K562 (cell line): Measurements from ENCODE around the gene STX18. TPM values are rescaled to one million over a fixed set of nuclear protein-coding genes. Genes with fewer than 3 reads are reported as not detected.

Experiments
- ATAC-seq: fragments of 200-7000 bp; cut with Tn5 transposase; 3 replicates; pipeline ENCODE4 v1.9.1; 2020; ENCODE audit warnings: moderate library complexity
- BruUV-seq: library from RNA; stranded (reverse); fragments of 400-500 nt; replicated peaks from 2 replicates; lab custom pipeline; 2021; lab: Mats Ljungman, UMichigan
- CTCF ChIA-PET: fragments of 300-600 bp; formaldehyde crosslinking; extraction: SDS; loops from one replicate; lab custom pipeline; 2021; ENCODE audit warnings: low intra/inter-chr PET ratio; lab: Yijun Ruan, JAX
- POLR2A ChIA-PET: fragments of 300-600, 350-650 bp; sonication (Branson Sonifier 250); formaldehyde crosslinking; extraction: SDS; loops from one replicate; lab custom pipeline; 2021; ENCODE audit warnings: antibody characterized with exemption, inconsistent platforms; lab: Yijun Ruan, JAX
- DNase-seq, 4 experiments: peaks; one replicate each; pipeline versions ENCODE4 v3.0.0 to v3.0.0-alpha.2; 2011 to 2018; ENCODE audit warnings: low spot score in 3 of 4, mixed read lengths in 3 of 4; ENCODE audit errors: extremely low read depth in 1 of 4
- FAIRE-seq: peaks from 2 replicates; lab custom pipeline; 2011; peaks lifted over from hg19 to GRCh38; lab: Jason Lieb, UNC
- H2AFZ ChIP-seq: 2 replicates; pipeline ENCODE4 v1.6.0; 2011; ENCODE audit warnings: low read depth, low read length, control low read depth, inconsistent platforms
- H3K27ac ChIP-seq: fragments of 200-600 bp; 3 replicates; pipeline ENCODE4 v1.8.0; 2011; ENCODE audit warnings: low read depth, mild to moderate bottlenecking, control low read depth, inconsistent platforms, low read length, moderate library complexity, mixed read lengths; ENCODE audit errors: extremely low read depth
- H3K27me3 ChIP-seq, 2 experiments: fragments of 300-600 bp in 1 of 2; 2 replicates in 1 of 2; 3 replicates in 1 of 2; pipeline versions ENCODE4 v1.6.0 to v1.8.0; 2011; ENCODE audit warnings: inconsistent platforms in 2 of 2, low read length in 2 of 2, mild to moderate bottlenecking in 1 of 2, mixed read lengths in 1 of 2, moderate library complexity in 1 of 2; ENCODE audit not compliant: control insufficient read depth in 2 of 2, insufficient read depth in 2 of 2
- H3K36me3 ChIP-seq: fragments of 300-600 bp; 3 replicates; pipeline ENCODE4 v1.8.0; 2011; ENCODE audit warnings: mild to moderate bottlenecking, low read length, inconsistent platforms; ENCODE audit not compliant: control insufficient read depth, insufficient read depth
- H3K4me1 ChIP-seq, 2 experiments: fragments of 200-600 bp in 1 of 2; replicated peaks in 1 of 2; 2 replicates in 1 of 2; 3 replicates in 1 of 2; pipeline versions ENCODE4 v1.5.1 to v1.8.0; 2011; ENCODE audit warnings: inconsistent platforms in 2 of 2, low read length in 2 of 2, mild to moderate bottlenecking in 1 of 2, mixed read lengths in 1 of 2, moderate library complexity in 1 of 2; ENCODE audit not compliant: control insufficient read depth in 2 of 2, insufficient read depth in 2 of 2
- H3K4me2 ChIP-seq: 2 replicates; pipeline ENCODE4 v1.6.1; 2011; ENCODE audit warnings: low read length, control low read depth, inconsistent platforms, mixed read lengths; ENCODE audit not compliant: insufficient read depth
- H3K4me3 ChIP-seq: fragments of 200-600 bp; sonication (generic), shearing (Covaris generic); 2 replicates; pipeline ENCODE4 v1.5.1; 2016; ENCODE audit warnings: control low read depth, inconsistent platforms
- H3K79me2 ChIP-seq: fragments of 200-600 bp; 3 replicates; pipeline ENCODE4 v1.8.0; 2011; ENCODE audit warnings: low read length, inconsistent platforms; ENCODE audit not compliant: control insufficient read depth, insufficient read depth
- H3K9ac ChIP-seq, 2 experiments: 2 replicates each; pipeline versions ENCODE4 v1.6.0 to v1.6.1; 2011; ENCODE audit warnings: low read depth in 2 of 2, low read length in 2 of 2, control low read depth in 1 of 2, inconsistent platforms in 1 of 2, mild to moderate bottlenecking in 1 of 2, mixed read lengths in 1 of 2; ENCODE audit not compliant: insufficient read depth in 1 of 2
- H3K9me1 ChIP-seq: one replicate; pipeline ENCODE4 v1.6.0; 2011; ENCODE audit warnings: inconsistent platforms, mild to moderate bottlenecking, low read length, moderate library complexity; ENCODE audit not compliant: control insufficient read depth, insufficient read depth
- H3K9me3 ChIP-seq: replicated peaks from 2 replicates; pipeline ENCODE4 v1.5.1; 2011; ENCODE audit warnings: low read depth, low read length, inconsistent platforms; ENCODE audit not compliant: control insufficient read depth, insufficient read depth
- H4K20me1 ChIP-seq: replicated peaks from 2 replicates; pipeline ENCODE4 v1.6.1; 2011; ENCODE audit warnings: low read length, inconsistent platforms, mixed read lengths; ENCODE audit not compliant: control insufficient read depth, insufficient read depth
- GABPA ChIP-seq: fragments of 200-800 bp; sonication (Bioruptor generic); conservative IDR thresholded peaks from 2 replicates; pipeline ENCODE4 v1.6.1; 2016; ENCODE audit warnings: low read depth, missing genetic modification characterization, missing compliant biosample characterization
- HMG20B ChIP-seq: fragments of 250-450 bp; sonication (Bioruptor Pico); IDR thresholded peaks from 2 replicates; pipeline ENCODE4 v1.5.0; 2021; ENCODE audit warnings: mild to moderate bottlenecking
- HNRNPK ChIP-seq: fragments of 200-400 bp; formaldehyde crosslinking; IDR thresholded peaks from one replicate; pipeline ENCODE4 v1.6.1; 2018; ENCODE audit warnings: mild to moderate bottlenecking, low read depth, low read length; ENCODE audit not compliant: poor library complexity, severe bottlenecking
- HNRNPLL ChIP-seq: fragments of 200-400 bp; formaldehyde crosslinking; IDR thresholded peaks from 2 replicates; pipeline ENCODE4 v1.6.1; 2017; ENCODE audit warnings: low read length, low read depth, mild to moderate bottlenecking; ENCODE audit not compliant: poor library complexity, severe bottlenecking
- NFE2L1 ChIP-seq: fragments of 450-650 bp; IDR thresholded peaks from 2 replicates; pipeline ENCODE4 v1.6.1; 2016; ENCODE audit warnings: missing genetic modification characterization, low read depth, mild to moderate bottlenecking, missing compliant biosample characterization, moderate library complexity, borderline replicate concordance
- PML ChIP-seq: IDR thresholded peaks from 2 replicates; pipeline ENCODE4 v1.6.1; 2012; ENCODE audit warnings: low read length, inconsistent platforms
- POU5F1 ChIP-seq: fragments of 150-350 bp; IDR thresholded peaks from 2 replicates; pipeline ENCODE4 v1.6.1; 2014; ENCODE audit warnings: borderline replicate concordance, low read length, low read depth, mild to moderate bottlenecking; ENCODE audit not compliant: partially characterized antibody
- SRSF3 ChIP-seq: fragments of 200-400 bp; formaldehyde crosslinking; IDR thresholded peaks from 2 replicates; pipeline ENCODE4 v1.6.1; 2016; ENCODE audit warnings: mild to moderate bottlenecking, low read length, moderate library complexity; ENCODE audit not compliant: insufficient read depth
- U2AF2 ChIP-seq: fragments of 200-400 bp; formaldehyde crosslinking; optimal IDR thresholded peaks from 2 replicates; pipeline ENCODE3; 2017; ENCODE audit warnings: low read depth, mild to moderate bottlenecking, low read length
- ZKSCAN1 ChIP-seq: fragments of 150-350 bp; IDR thresholded peaks from 2 replicates; pipeline ENCODE4 v1.6.1; 2016; ENCODE audit warnings: low read depth, low read length
- ZNF785 ChIP-seq: fragments of 250-450 bp; sonication (Bioruptor Pico); IDR thresholded peaks from 2 replicates; pipeline ENCODE4 v1.4.0; 2020; ENCODE audit warnings: mild to moderate bottlenecking
- WGBS: fragments of 100-300 bp; shearing (Covaris generic); methylation state at CpG from one replicate; pipeline ENCODE4 v1.1.6; 2016; ENCODE audit warnings: low coverage, mixed read lengths; ENCODE audit not compliant: insufficient coverage; ENCODE audit errors: missing lambda C conversion rate; 5-methylcytosine and 5-hydroxymethylcytosine counted together
- in situ Hi-C: fragments of 300-500 bp; cut with MboI; formaldehyde crosslinking; loops from 4 replicates; pipeline ENCODE4 v1.15.0; 2018; ENCODE audit warnings: inconsistent platforms, mixed read lengths
- intact Hi-C: fragments of 100-400 bp; cut with micrococcal nuclease; formaldehyde crosslinking; loops from 2 replicates; pipeline ENCODE4 v1.14.2; 2022
- polyA plus RNA-seq, 8 experiments: library from polyadenylated mRNA; depleted of rRNA in 4 of 8; stranded (reverse) in 5 of 8; unstranded in 3 of 8; fragments of >200 nt; fragmentation: Nextera tagmentation in 2 of 8; fragmentation: Illumina TruSeq in 1 of 8; extraction: Ambion mirVana in 2 of 8; extraction: Trizol in 1 of 8; gene quantifications; 2 replicates each; pipeline versions ENCODE4 v1.2.1 to v1.2.3, GENCODE V29; 2011 to 2014; ENCODE audit warnings: inconsistent platforms in 1 of 8, missing spikeins in 1 of 8
- total RNA-seq, 7 experiments: library from RNA; depleted of rRNA in 6 of 7; stranded (reverse); fragments of >200 nt in 6 of 7; fragmentation: Illumina TruSeq in 2 of 7; extraction: Trizol in 2 of 7; gene quantifications; 2 replicates each; pipeline versions ENCODE4 v1.2.1 to v1.2.3, GENCODE V29; 2011 to 2021; ENCODE audit warnings: low replicate concordance in 1 of 7

Gene STX18
- total and polyA plus RNA-seq, 9 of the 15 experiments (the other 6 are each of a cell fraction or from before 2014, with no cell fraction given), result 6.2 to 41.7 (median 22.7) TPM

- TF ChIP-seq ZNF785 (CRISPR knock-in tag), result no peak
- TF ChIP-seq HNRNPLL, result no peak
- TF ChIP-seq ZKSCAN1, result no peak
- TF ChIP-seq HMG20B (CRISPR knock-in tag), result no peak
- TF ChIP-seq, all 486 proteins: peak for 0
Measured at GRCh38 chr4:4406455-4407298, 135.2 kb downstream of the STX18 start (continued).

- in situ Hi-C loops, result no loop called here
- no TSS peak for BruUV-seq
Measured at GRCh38 chr4:4405358-4405962, 136.4 kb downstream of the STX18 start.

More at GRCh38 chr4:4405358-4405962, 136.4 kb downstream of the STX18 start:
- H2AFZ ChIP-seq, result no peak overlapping the region
- DNase-seq (no peak), ATAC-seq (peak; percentile 23; the same call in 1 of the 3 replicates), FAIRE-seq (no peak)
- ChIA-PET POLR2A (interaction anchor here (0.6 to 0.7 kb wide), 2 partner anchors 10 to 1567 kb away, joined by 3 read pairs; no protein-coding TSS in a partner anchor), CTCF (no interaction called here)
- H3K27ac ChIP-seq, result no peak overlapping the region
- H3K9me1 ChIP-seq, result no peaks in the 10 kb centered on the region
- TF ChIP-seq HNRNPK (no peak), GABPA (tag) (no peak), NFE2L1 (tag) (no peak), U2AF2 (no peak), PML (no peak), ZNF785 (CRISPR knock-in tag) (no peak), SRSF3 (no peak), POU5F1 (no peak)
- no peak overlapping the region for H3K9ac ChIP-seq
- no peak overlapping the region for H3K4me3 ChIP-seq
- peaks cover 11% of the 10 kb centered on the region; the same call in 1 of the 2 replicates for H4K20me1 ChIP-seq
- no peaks in the 10 kb centered on the region for H3K9me3 ChIP-seq
- intact Hi-C loops, result no loop called here
- H3K27me3 ChIP-seq, result peaks cover 56 to 93% of the 10 kb centered on the region in 2 experiments
- H3K36me3 ChIP-seq, result no peaks in the 10 kb centered on the region
- no peaks in the 10 kb centered on the region for H3K79me2 ChIP-seq
- H3K4me1 ChIP-seq, result peaks cover 0 to 7% of the 10 kb centered on the region in 2 experiments; a peak in 2 of 5 replicates
- 1% methylated on average over 15 of the region's 15 CpGs for WGBS
- H3K4me2 ChIP-seq, result no peak overlapping the region
